Stimulated activated CD4-positive, alpha-beta T cell treated with anti-CD3 and anti-CD28 coated beads, Interleukin-15, amount 100 ng/mL, for 24 hours (primary cell): Measurements from ENCODE around the gene BCO2.
"Not testable (repeated sequence)": the region's sequence is repeated elsewhere in the genome, so short reads cannot be mapped to it uniquely, and the experiment has no call there.

Source experiments
- DNase-seq: peaks from one replicate; pipeline ENCODE4 v3.0.0-alpha.2; 2020

Gene BCO2, protein sequence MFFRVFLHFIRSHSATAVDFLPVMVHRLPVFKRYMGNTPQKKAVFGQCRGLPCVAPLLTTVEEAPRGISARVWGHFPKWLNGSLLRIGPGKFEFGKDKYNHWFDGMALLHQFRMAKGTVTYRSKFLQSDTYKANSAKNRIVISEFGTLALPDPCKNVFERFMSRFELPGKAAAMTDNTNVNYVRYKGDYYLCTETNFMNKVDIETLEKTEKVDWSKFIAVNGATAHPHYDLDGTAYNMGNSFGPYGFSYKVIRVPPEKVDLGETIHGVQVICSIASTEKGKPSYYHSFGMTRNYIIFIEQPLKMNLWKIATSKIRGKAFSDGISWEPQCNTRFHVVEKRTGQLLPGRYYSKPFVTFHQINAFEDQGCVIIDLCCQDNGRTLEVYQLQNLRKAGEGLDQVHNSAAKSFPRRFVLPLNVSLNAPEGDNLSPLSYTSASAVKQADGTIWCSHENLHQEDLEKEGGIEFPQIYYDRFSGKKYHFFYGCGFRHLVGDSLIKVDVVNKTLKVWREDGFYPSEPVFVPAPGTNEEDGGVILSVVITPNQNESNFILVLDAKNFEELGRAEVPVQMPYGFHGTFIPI

DNA sequence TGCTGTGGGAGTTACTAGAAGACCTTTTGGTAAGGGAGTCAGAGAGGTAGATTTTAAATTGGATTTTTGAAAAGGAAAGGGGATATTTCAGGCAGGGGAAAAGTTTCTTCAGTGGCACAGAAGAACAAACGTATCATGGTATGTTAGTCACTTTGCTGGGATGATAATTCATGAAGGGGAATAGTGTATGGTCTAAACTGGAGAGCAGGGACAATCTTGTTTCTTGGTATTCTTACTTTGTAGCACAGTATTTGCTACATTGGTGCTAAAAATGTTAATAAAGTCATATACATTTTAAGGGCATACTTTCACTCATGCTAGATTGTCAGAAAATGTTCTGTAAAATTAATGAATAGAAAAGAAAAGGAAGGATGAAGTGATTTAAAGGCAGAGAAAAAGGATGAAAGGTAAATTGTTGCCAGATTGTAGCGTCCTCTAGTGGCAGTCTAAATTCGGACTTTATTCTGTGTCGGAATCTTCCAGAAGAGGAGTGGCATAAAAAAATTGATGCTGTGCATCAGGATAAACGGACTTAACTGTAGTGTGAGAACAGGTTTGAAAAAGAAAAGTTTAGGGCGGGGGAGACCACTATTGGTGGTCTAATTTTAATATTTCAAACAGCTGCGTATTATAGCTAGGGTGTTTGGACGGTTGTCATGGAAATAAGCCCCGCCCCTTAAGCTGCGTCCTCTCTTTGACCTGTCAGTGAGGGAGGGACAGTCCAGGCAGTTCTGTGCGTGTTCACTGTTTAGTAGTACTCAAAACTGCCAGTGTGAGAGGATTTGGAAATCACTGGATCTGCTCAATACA lies at the start of gene BCO2:
BCO2 (plus strand) TSS at position 724 of the 810 bp plus-strand sequence. CDS start 90 bp downstream, outside the sequence.
- DNase-seq = peak; percentile 57

DNA sequence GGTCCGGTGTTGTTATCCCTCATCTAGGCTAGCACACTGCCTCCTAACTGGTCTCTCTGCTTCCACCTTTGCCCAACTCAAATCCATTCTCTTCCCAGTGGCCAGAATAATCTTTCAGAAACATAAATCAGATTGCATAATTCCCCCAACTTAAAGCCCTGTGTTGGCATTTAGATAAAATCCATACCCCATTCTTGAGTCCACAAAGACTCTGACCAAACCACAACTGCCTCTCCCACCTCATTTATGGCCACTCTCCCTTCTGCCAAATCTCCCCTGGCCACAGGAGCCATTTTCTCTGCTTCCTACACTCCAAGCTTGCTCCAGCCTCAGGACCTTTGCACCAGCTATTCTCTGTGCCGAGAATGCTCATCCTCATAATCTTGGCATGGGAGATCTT lies 48.3 kb upstream of the BCO2 start:
- no peak for DNase-seq

- no peak for DNase-seq
These were observed 46.7 kb upstream of the BCO2 start for GRCh38 chr11:112128483-112129121.

DNA sequence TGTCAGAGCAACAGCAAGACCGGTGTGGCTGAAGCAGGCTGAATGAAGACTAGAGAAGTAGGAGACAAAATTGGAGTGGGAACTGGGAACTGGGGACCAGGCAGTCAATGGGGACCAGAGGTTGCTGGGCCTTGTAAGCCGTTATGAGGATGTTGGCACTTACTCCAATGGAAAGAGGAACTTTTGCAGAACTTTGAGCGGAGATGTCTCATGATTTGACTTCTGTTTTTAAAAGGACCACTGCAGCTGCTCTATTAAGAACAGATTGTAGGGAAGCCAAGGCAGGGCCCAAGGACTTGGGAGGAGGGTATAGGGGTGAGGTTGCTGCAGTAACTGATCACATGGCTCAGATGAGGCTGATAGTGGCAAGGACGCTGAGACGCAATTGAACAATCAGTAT lies 45.7 kb upstream of the BCO2 start:
- DNase-seq = no peak

DNA sequence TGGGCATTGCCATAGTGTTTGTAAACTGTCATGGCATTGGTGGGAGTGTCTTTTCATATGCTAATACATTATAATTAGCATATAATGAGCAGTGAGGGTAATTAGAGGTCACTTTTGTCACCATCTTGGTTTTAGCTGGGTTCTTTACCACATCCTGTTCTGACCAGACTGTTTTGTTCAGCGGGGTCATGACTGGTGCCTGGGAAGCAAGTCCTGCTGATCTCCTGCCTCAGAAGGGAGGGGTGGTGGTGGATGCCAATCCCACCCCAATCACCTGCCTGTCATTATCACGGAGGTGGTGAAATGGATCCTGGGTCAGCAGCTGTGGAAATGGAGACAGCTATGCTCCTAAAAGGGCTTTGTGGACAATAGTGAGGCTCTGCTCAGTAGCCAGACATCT lies 42.6 kb upstream of the BCO2 start:
- DNase-seq = no peak

DNA sequence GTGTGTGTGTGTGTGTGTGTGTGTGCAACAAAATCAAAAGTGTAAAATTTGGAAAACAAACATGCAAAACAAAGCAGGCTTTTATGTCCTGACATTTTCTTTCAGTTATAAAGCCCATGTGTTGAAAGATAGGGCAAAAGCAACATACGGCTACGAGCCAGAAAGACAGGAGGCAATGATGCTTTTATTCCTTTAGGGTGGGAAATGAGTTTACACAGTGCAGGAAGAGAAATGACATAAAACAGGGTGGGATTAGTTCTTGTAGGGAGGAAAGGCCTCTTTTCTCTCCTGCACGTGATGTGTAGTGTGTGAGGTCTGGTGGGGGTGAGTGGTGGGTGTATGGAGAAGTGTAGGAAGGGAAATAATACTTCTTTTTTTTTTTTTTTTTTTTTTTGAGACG lies 40.8 kb upstream of the BCO2 start:
- DNase-seq = no peak

DNA sequence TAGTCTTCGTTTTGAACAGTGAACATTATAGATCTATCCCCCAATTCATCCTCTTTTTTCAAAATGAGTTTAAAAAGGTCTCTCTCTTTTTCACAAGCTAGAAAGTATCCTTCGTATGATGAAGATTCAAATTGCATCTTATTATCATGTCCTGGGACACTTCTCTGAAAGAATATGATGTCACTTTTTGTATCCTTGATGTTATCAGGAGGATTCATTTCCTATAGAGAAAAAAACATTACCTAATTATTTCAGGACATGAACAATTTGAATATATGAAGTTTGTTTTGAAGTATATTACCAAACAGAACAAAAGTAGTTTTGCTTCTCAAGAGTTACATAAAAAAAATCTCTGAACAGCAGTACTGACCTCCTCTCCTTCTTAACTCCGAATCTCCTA lies 31.7 kb upstream of the BCO2 start:
- DNase-seq = no peak

DNA sequence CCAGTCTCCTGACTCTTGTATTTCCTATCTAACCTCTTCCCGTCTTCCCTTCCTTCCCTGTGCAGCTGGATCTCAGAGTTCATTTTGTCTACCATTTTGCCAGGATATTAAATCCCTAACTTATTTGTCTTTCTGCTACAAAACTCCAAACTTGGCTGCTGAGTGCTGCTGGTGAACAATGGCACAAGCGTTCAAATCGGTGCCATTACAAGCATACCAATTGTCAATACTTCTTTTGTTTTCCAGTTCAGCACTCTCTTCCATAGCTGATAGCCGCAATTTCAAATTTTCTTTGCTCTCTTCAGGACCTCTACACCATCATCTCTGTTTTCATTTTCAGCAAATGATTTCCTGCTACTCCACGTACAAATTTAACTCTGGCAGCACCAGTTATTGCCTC lies 24.8 kb upstream of the BCO2 start:
- no peak for DNase-seq

GRCh38 chr11:112156153-112156955 lies 19.0 kb upstream of the BCO2 start:
- no peak for DNase-seq

GRCh38 chr11:112156956-112157766 lies 18.2 kb upstream of the BCO2 start:
- DNase-seq = no peak

GRCh38 chr11:112159098-112160065 lies 15.9 kb upstream of the BCO2 start:
- DNase-seq = no peak

- no peak for DNase-seq
These were observed 15.0 kb upstream of the BCO2 start for GRCh38 chr11:112160091-112160848.

DNA sequence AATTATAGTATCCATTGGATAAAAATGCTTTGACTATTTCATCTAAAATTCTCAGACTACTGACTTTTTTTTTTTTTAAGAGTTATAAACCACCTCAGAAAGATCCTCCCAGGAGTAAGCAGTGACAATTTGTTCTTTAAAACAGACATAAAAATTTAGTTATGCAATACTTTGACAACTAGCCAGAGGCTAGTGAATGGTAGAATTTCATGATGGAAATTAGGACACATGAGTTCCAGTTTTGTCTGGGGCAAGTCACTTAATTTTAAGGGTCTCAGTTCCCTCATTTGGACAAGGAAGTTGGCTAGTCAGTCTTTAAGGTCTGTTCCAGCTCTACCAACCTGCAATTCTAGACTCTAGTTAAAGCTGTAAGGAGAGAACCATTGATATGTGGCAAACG lies 14.3 kb upstream of the BCO2 start:
- DNase-seq = no peak

- DNase-seq = not testable (repeated sequence)
These were observed 13.1 kb upstream of the BCO2 start for GRCh38 chr11:112162200-112162599.

- no peak for DNase-seq
These were observed 12.4 kb upstream of the BCO2 start for GRCh38 chr11:112162761-112163546.

DNA sequence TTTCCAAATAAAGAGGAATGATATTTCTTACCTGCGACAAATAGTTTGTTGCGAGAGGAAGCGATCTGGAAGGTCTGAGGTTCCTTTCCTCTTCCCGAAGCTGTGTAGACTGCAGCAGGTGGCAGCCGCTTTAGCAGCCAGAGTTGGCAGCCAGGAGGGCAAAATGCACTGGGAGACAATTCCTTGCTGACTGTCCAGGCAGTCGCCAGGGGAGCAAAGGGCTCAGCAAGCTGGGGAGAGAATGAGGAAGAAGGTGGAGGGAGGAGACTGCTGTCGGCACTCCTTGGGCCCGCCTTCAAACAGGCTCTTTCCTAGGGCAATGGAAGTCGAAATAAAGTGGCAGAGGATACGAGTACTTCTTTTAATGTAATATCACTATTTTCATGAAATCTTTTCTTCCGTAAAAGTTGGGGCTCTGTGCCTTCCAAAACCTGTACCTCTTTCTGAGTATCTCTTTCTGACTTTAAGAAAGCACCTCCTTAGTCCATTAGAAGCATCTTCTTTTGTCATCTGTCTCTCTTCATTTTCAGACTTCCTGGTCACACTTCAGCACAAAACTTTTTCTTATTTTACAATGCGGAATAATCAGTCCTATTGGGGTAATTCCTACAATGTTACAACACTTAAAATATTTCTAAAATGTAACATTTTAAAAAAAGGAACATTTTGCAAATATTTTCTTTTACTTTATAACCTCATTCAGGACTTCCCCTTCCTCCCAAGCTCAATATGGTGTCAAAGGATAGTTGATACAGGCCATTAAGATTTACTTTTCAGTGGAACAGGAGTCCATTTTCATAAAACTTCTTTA lies 11.2 kb upstream of the BCO2 start, which contains the start of gene IL18:
IL18 (minus strand) TSS at position 220 of the 811 bp plus-strand sequence. CDS start 9,041 bp downstream, outside the sequence.
- no peak for DNase-seq

- no peak for DNase-seq
These were observed 10.3 kb upstream of the BCO2 start for GRCh38 chr11:112165049-112165448.

GRCh38 chr11:112166562-112166961 lies 8.8 kb upstream of the BCO2 start:
- no peak for DNase-seq
